ENCODE results near the gene RGS10. TPM values are rescaled to one million over a fixed set of nuclear protein-coding genes. Genes with fewer than 3 reads are reported as not detected.

The RGS10 gene
- total RNA-seq, 1 donor from 2014 or later: 31.0 TPM

GRCh38 chr10:119498889-119499676 is 43.4 kb downstream of the RGS10 start:
- H3K36me3 ChIP-seq: no peaks in the 10 kb centered on the region
- no peak for TF ChIP-seq CTCF (IDR thresholded peaks at IDR 0.05)
- DNase-seq (no peak), ATAC-seq (no peak)
- H3K4me3 ChIP-seq: no peak overlapping the region
- H3K9me3 ChIP-seq: no peaks in the 10 kb centered on the region
- intact Hi-C loops (cut with DNase I): no loop called here
- H3K27me3 ChIP-seq: no peaks in the 10 kb centered on the region
- peaks cover 4% of the 10 kb centered on the region for H3K4me1 ChIP-seq
- no peak overlapping the region for H3K27ac ChIP-seq

- intact Hi-C loops (cut with DNase I): no loop called here
- no peak for DNase-seq
- Histone ChIP-seq H3K27ac (no peak overlapping the region), H3K27me3 (no peaks in the 10 kb centered on the region), H3K36me3 (no peaks in the 10 kb centered on the region), H3K4me1 (peaks cover 7% of the 10 kb centered on the region), H3K4me3 (no peak overlapping the region), H3K9me3 (no peaks in the 10 kb centered on the region)
- no peak for TF ChIP-seq CTCF (IDR thresholded peaks at IDR 0.05)
- ATAC-seq: peak; percentile 17
Measured at GRCh38 chr10:119497243-119497642, 45.3 kb downstream of the RGS10 start.

- DNase-seq (no peak), ATAC-seq (no peak)
- intact Hi-C loops (cut with DNase I): no loop called here
- Histone ChIP-seq H3K27me3 (no peaks in the 10 kb centered on the region), H3K4me3 (no peak overlapping the region), H3K9me3 (no peaks in the 10 kb centered on the region), H3K36me3 (no peaks in the 10 kb centered on the region), H3K4me1 (peaks cover 7% of the 10 kb centered on the region), H3K27ac (no peak overlapping the region)
- no peak for TF ChIP-seq CTCF (IDR thresholded peaks at IDR 0.05)
Measured at GRCh38 chr10:119496273-119496672, 46.2 kb downstream of the RGS10 start.

GRCh38 chr10:119495545-119495944 is 47.0 kb downstream of the RGS10 start:
- no peak overlapping the region for H3K4me3 ChIP-seq
- H3K36me3 ChIP-seq: no peaks in the 10 kb centered on the region
- H3K4me1 ChIP-seq: peaks cover 7% of the 10 kb centered on the region
- no peaks in the 10 kb centered on the region for H3K9me3 ChIP-seq
- DNase-seq (no peak), ATAC-seq (no peak)
- no peak for TF ChIP-seq CTCF (IDR thresholded peaks at IDR 0.05)
- intact Hi-C loops (cut with DNase I): no loop called here
- no peaks in the 10 kb centered on the region for H3K27me3 ChIP-seq
- H3K27ac ChIP-seq: no peak overlapping the region

- intact Hi-C loops (cut with DNase I): no loop called here
- no peak for TF ChIP-seq CTCF (IDR thresholded peaks at IDR 0.05)
- Histone ChIP-seq H3K36me3 (no peaks in the 10 kb centered on the region), H3K9me3 (no peaks in the 10 kb centered on the region), H3K4me1 (peaks cover 7% of the 10 kb centered on the region), H3K27me3 (no peaks in the 10 kb centered on the region), H3K4me3 (no peak overlapping the region), H3K27ac (peak overlapping the region; percentile 8)
- no peak for ATAC-seq
- DNase-seq: no peak
Measured at GRCh38 chr10:119495021-119495505, 47.5 kb downstream of the RGS10 start.

All from upper lobe of right lung (tissue), 1 donor.